Left hindlimb (tissue), 1 donor: ENCODE data around the gene PLCB2.
A peak's percentile ranks its signal among the peaks of the same experiment; 100 is the strongest.

Source experiments
- DNase-seq: peaks from one replicate; pipeline ENCODE4 v3.0.0-alpha.2; 2018

PLCB2 gene, protein sequence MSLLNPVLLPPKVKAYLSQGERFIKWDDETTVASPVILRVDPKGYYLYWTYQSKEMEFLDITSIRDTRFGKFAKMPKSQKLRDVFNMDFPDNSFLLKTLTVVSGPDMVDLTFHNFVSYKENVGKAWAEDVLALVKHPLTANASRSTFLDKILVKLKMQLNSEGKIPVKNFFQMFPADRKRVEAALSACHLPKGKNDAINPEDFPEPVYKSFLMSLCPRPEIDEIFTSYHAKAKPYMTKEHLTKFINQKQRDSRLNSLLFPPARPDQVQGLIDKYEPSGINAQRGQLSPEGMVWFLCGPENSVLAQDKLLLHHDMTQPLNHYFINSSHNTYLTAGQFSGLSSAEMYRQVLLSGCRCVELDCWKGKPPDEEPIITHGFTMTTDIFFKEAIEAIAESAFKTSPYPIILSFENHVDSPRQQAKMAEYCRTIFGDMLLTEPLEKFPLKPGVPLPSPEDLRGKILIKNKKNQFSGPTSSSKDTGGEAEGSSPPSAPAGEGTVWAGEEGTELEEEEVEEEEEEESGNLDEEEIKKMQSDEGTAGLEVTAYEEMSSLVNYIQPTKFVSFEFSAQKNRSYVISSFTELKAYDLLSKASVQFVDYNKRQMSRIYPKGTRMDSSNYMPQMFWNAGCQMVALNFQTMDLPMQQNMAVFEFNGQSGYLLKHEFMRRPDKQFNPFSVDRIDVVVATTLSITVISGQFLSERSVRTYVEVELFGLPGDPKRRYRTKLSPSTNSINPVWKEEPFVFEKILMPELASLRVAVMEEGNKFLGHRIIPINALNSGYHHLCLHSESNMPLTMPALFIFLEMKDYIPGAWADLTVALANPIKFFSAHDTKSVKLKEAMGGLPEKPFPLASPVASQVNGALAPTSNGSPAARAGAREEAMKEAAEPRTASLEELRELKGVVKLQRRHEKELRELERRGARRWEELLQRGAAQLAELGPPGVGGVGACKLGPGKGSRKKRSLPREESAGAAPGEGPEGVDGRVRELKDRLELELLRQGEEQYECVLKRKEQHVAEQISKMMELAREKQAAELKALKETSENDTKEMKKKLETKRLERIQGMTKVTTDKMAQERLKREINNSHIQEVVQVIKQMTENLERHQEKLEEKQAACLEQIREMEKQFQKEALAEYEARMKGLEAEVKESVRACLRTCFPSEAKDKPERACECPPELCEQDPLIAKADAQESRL

DNA sequence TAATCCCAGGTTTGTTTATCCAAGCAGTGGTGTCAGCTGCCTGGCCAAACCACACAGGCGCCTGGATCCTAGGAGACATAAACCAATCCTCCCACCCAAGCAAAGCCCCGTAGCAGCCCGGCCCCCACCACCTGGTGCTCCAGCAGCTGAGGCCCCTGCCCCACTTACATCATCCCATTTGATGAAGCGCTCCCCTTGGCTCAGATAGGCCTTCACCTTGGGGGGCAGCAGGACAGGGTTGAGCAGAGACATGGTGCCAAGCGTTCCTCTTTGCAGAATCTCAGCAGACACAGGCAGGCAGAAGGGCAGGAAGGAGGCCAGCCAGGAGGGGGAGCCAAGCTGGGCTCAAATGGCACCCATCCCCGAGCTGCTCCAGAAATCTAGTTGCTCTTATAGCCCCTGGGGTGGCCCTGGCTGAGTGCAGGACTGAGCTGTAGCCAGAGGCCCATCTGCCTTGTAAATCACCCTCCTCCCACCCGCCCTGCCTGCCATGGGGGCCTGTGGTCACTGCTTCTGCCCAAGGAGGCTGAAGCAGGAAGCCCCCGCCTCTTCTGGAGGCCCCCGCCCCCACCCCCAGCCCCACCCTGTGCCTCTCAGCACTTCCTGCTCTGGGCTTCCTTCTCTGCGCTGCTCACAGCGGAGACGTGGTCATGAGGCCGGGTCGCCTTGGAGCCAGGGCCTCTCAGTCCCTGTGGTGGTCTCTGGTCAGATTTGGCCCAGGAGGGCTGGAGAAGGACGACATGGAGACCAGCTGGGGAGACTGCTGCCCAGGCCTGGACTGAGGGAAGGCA, at the start of gene PLCB2:
Gene PLCB2, minus strand, starts transcription at position 515 of the 791 bp plus-strand sequence. Its CDS starts 263 bp downstream, at position 252.
- DNase-seq = peak; percentile 62

DNA sequence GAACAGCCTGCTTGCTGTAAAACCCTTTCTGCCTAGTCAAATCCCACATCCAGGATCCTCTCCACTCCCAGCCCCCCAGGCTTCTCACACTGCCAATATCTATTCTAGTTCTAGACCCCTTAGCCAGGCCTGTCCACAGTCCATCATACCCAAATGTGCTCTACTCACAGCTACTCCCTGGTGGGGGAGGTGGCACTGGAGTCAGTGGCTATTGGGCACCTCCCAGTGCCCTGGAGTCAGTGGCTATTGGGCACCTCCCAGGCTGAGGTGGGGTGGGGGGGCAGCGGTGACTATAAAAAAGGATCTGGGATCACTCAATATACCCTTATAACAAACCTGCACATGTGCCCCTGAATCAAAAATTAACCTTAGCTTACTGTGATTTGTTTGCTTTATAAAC, 49.5 kb upstream of the PLCB2 start:
- DNase-seq = no peak

DNA sequence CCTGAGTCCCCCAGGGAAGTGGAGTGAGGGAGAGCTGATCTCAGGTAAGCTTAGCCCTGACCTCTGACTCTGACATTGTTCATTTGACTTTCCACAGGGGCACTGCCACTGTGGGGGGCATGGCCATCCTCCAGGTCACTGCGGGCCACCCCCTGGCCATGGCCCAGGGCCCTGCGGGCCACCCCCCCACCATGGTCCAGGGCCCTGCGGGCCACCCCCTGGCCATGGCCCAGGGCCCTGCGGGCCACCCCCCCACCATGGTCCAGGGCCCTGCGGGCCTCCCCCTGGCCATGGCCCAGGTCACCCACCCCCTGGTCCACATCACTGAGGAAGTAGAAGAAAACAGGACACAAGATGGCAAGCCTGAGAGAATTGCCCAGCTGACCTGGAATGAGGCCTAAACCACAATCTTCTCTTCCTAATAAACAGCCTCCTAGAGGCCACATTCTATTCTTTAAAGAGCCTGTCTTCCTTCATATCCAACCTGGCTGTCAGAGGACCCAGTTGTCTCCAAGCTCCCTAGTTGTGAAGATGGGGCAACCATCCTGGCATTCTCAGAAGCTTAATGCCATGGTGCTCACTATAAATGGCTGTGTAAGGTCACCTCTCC, 48.3 kb upstream of the PLCB2 start:
- no peak for DNase-seq

DNA sequence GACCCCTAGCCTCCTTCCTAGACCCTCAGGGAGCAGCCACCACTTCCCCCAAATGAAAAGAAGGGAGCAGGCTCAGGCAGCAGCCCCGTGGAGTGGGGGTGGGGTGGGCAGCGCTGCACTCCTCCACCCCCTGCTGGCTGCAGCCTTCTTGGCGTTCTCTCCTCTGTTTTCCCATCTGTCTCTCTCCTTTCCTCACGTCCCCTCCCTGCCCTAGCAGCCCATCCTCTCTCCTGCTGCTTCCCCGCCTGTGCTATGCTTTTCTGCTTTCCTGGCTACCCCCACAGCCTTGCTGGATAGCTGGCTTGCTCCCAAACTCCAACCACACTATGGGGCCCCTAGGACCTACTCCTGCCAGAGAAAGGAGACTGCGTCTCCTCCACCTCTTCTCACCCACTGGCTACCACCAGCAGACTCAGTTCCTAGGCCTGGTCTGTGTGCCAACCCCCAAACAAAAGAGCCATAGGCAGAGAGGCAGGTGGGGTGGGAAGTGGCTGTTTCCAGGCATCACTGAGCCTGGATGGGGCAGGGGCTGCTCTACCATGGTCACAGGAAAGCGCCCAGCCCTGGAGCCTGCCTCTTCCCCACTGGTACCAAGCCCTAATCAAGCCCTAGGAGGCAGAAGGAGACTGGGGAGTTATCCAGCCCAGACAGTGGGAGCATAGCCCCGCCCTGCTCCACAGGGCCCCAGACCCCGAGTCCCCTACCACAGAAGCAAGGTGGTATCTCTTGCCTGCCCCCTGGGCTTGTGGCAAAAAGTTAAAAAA, 46.9 kb upstream of the PLCB2 start:
- no peak for DNase-seq

DNA sequence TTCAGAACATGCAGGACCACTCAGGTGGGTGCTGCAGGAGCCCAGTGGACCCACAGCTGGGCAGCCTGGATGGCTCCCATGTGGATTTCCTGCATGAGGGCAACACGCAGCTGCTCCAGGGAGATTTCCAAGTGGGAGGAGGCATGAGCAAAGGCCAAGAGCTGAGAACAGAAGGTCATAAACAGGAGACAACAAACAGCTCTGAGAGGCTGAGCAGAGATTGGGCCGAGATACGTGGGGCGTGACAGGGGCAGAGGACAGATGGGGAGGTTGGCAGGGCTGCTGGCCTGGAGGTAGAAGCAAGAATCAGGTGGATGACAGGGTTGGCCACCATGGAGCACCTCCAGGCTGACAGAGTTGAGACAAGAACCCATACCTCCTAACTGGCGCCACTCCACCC, 46.0 kb upstream of the PLCB2 start:
- DNase-seq = no peak

DNA sequence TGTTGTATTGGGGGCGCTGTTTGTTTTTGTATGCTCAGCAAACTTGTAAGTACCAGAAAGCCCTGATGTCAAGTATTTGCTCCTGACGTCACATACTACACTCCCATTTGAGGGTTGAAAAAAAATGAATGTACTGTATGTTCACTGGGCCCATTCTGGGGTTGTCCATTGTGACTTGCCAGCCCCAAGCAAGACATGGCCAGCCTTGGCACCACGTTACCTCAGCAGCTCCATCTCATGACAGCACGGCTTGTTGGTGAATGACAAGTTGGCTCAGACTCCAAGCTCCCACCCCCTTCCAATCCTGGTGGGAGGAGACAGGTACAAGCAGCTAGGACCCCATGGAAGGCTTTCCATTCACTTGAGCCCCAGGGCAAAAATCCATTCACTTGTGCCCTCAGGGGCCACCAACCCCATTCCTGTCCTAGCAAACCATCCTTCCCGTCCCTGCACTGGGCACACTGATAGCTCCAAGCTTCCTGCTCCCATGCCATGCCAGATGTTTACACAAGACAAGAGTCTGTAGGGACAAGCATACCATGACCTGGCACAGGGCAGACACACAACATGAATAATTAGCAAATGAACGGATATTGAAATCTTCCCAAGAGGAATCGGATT, 44.7 kb upstream of the PLCB2 start:
- no peak for DNase-seq

DNA sequence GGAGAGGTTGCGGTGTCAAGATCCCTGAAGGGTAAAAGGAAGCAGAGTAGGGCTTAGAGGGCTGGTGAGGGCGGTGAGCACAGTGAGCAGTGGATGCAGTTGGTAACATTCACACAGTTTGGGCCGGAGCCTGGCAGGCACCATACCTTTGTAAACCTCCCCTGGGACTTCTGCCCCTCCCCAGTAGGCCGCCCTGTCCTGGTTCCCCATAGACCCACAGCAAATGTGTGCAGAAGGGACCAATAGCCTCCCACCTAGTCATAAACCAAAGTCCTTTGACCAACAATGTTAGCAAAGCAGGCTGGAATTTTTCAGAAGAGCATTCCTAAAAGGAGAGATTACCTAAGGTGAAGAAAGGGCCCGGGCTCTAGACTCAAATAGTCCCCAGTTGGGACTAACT, 41.4 kb upstream of the PLCB2 start:
- DNase-seq = no peak

DNA sequence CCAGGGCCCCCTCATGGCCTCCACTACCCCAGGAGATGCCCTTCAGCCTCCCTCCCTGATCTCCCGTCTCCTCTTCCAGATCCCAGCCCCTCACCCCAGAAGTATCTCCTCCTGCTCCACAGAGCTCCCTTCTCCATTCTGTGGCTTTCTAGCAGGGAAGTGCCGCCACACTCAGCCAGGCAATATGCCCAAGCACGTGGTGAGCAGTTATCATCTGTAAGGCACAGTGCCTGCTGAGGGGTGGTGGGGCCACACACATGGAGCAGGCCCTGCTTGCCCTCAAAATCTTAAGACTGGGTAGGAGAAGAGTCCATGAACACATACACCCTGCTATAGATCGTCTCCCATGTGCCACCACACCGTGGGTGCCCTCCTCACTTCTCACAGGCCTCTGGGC, 40.7 kb upstream of the PLCB2 start:
- DNase-seq = no peak

DNA sequence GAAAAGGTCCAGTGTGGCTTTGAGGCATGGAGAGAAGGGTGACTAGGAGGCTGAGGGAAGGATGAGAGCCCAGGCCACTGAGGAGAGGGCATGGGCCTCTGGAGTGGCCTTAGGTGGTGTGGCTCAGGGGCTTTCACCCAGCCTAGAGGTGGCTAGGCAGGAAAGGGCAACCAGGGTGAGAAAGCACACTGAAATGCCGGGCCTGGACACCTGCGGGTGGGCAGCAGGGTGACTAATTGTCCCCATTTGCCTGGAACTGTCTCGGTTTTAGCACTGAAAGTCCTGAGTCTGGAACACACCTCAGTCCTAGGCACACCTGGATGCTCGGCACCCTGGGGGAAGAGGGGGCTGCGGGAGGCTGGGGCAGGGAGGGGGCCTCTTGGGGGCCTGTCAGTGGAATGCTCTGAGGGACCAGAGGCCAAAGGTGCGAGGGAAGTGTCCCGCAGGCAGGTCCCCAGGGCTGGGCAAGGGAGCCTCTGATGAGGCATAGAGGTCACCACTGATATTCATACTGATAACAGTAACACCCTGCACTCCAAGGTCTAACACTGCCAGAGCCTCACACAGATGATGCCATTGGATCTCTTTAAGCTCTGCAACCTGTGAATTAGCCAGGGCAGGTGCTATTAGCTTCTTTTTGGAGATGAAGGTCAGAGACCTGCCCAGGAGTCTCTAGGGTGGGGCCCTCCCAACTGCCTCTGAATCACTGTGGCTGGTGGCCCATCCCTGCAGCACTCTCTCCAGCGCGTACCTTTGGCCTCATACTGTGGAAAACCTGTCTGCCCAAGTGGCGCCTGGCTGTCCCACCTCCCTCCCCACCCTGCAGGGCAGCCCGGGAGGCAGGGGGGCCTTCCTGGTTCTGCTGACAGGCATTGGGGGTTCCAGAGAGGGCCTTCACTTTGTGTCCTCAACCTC, 40.1 kb upstream of the PLCB2 start:
- no peak for DNase-seq

DNA sequence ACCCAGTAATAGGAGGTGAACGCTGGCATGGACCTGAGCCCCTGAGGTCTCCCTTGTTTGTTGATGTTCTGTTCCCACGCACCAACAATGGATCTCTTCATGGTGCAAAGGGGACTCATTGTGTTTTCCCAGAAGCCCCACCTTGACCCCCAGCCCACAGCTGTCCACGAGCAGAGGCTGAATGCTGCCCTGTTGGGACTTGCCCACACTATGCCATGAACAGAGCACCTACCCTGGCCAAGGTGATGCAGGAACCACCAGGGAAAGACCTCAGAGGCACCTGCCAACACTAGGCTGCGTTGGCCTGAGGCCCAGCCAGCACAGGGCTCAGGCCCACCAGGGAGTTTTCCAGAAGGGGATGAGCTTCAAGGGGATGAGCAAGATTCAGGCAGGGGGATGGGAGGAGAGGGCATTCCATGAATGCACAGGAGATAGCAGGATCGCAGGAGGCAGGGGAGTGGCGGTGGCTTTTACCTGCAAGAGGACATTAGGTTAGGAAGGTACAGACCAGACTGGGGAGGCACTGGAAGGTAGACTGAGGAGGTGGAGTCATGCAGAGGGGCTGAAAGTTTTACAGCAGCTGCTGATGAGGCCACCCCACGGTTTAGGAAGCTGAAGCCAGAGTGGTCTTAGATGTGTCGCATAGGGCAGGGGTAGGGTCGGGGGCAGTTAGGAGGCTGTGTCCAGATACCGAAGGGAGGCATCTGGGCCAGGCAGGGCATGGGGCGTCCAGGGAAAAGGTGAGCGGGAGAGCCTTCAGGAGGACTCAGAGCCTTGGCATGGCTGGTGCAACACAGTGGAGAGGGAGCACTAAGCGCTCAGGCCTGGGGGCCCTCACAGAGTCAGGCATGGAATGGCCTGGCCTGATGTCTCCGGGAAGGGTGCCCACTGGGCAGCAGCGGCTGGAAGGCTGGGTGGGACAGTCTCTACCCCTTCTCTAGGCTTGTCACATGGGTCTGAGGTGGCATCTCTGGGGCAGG, 39.1 kb upstream of the PLCB2 start:
- DNase-seq = no peak

DNA sequence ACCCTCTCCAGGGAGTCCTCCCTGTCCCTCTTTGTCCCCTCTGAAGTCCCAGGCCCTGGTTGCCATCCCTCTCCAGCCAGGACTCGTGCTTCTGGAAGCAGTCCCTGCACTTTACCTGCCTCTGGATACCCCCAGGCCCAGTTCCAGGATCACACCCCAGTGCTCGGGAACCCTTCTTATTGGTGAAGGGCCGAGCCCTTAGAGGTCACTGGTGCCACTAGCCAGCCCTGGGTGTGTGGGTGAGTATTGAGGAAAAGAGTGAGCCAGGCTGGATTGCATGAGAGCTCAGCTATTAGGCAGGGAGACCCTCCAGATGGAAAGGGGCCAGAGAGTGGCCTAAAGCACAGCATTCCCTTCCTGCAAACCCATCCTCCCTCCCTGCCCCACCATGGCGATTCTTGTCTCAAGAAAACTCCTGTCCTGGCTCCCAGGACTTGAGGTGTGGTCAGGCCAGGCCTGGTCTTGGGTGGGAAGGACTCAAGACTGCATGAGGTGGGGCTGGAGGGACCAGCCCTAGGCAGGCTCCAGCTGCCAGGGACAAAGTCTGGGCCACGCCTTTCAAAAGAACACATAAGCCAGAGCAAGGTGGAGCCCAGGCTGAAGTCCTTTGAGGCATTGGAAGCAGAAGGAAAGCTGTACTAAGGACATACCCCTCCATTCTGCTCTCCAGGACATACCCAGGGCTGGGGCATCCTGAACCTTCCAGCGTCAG, 38.3 kb upstream of the PLCB2 start:
- no peak for DNase-seq

DNA sequence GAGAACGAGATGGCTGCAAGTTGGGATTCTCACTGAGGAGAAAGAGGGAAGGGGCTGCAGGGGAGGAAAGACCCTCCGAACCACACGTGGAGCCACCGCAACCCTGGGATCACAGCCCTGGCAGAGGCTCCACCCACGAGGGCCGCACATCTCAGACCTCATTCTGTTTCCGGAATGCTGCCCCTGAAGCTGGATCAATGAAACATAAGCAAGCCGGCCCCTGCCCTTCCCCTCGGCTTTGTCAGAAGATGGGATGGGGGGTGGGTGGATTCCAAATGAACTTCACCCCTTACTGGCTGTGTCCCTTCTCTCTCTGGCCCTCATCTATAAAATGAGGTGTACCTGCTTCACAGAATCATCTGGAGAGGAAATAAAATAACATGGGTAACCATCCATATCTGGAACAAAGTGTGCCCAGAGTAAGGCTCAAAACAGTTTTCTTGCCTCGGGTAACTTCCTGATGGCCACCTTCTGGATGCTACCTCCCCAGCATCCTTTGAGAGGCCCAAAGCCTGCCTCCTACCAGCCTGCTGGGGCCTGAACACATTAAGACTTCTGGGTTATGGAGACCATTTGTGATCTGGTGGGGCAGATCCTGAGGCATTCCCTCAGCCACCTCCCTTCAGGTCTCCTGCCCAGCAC, 37.6 kb upstream of the PLCB2 start:
- no peak for DNase-seq

DNA sequence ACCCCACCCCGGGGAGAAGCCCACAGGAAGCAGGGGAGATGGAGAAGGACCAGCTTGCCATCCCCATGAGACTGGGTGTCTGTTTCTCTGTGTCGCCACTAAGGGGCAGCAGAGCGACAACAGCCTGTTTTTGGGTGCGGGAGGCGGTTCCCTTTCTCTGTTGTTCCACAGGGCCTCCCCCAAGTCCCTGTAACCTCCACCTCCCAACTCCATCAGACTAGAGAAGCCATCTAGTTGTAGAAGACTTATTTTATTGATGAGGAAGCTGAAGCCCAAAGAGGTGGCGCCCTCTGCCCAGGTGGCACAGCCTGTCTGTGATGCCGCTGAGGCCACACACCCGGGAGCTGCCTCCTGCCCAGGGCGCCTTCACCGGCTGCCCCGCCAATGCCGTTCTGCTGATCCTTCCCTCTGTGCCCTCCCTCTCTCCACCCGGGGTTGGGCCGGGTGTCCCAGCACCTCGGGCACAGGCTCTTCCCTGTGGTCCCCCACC, 36.9 kb upstream of the PLCB2 start:
- no peak for DNase-seq

DNA sequence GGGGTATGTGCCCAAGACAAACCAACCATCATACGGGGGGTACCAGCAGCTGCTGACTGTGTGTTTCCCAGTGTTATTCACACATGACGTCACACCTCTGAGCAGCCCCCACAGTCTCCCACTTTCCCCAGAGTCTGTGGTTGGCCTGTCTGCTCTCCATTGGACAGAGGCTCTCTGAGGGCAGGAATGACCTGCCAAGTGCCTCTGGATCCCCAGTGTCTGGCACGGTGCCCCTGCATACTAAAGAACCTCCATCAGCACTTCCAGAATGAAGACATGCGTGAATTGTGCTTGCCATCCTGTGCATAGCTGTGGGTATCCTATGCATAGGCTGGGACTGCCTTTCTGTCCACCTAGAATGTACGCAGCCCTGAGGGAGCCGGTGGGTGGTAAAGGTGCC, 36.5 kb upstream of the PLCB2 start:
- DNase-seq = no peak

DNA sequence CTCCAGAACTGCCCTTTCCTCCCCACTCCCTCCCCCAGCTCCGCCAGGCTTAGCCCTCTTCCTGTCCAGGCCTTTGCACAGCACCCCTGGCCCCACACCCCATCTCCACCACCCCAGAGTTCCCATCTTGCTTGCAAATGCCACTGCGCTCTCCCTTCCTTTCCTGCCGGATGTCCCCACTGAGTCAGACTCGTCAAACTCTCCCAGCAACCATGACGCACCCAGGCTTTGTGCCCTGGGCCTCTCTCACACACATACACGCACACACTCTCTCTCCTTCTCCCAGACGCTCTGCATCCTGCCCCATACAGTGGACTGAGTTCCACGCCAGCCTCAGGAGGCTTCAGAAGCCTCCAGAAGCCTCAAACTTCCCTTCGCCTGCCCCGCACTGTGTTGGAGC, 35.8 kb upstream of the PLCB2 start:
- no peak for DNase-seq

DNA sequence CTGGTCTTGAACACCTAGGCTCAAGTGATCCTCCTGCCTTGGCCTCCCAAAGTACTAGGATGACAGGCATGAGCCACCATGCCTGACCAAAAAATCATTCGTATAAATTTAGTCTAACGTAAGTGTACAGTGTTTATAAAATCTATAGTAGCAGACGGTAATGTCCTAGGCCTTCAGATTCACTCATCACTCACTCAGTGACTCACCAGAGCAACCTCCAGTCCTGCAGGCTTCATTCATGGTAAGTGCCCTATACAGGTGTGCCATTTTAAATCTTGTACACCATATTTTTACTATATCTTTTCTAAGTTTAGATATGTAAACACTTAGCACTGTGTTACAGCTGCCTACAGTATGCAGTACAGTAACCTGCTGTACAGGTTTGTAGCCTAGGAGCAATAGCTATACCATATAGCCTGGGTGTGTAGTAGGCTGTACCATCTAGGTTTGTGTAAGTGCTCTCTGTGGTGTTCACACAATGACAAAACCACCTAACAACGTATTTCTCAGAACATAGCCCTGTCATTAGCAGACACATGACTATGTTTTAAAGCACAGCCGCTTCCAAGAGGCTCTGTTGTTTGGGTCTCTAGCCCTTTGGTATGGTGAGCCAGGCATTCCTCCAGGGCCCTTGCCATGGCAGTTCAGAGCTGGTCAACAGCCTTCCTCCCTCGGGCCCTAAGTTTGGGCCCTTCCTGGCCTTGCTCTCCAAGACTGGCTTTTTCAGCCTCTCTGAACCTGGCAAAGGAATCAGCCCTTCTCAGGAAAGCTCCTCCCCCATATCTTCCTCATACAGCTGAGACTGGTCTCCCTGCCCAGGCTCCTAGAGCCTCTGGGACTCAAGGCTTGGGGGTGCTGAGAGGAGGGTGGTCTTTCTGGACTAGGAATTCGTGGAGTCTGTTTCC, 34.9 kb upstream of the PLCB2 start:
- DNase-seq = no peak
